GM21367 (cell line): ENCODE data around the gene STK39.

Experiments used
- ATAC-seq: cut with Tn5 transposase; IDR thresholded peaks from one replicate; pipeline ENCODE4 v1.9.1; 2021; ENCODE audit not compliant: unreplicated experiment

STK39 gene

DNA sequence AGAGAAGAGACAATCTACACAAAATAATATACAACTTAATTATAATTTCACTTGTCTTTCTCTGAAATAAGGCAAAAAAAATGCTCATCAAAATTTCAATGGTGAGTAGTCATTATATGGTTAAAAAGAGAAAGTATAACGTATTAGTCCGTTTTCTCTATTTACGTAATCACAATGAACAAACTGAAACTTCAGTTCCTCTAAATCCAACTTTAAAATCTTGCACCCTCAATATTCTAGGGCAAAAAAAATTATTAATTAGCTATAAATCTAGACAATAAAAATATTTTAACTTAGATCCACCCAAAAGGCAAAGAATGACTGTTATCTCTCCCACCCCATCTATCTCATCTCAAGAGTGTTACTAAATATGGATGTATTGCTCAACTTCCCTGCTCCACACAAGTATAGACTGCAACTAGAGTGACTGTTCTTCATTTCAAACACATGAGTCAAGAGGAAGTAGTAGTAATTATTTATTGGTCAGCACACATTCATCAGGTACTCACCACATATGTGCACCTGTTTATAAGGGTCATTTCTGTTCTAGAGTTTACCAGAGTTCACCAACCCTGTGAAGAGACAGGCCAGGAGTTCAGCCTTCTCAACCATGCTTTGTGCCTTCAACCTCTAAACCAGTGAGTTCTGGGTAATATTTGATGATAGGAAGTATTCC, 36.4 kb downstream of the STK39 start:
- no peak for ATAC-seq

DNA sequence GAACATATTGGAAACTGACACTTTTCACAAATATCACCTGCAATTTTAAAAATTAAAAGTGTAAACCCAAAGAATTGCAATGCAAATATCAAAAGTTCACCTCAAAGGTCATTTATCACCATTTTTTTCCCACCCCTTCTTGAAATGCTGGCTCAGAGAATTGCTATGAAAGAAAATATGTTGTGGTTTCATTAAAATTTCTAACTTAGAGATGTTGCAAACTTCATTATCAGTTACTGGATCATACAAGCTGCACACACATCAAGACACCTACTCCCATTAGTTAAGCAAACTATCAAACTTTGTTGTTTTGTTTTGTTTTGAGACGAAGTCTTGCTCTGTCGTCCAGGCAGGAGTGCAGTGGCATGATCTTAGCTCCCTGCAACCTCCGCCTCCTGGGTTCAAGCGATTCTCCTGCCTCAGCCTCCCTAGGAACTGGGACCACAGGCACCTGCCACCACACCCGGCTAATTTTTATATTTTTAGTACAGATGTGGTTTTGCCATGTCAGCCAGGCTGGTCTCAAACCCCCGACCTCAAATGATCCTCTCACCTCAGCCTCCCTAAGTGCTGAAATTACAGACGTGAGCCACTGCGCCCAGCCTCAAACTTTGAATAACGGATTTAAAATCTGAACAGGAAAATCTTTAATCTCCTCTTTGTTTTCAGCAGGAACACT, 37.0 kb downstream of the STK39 start:
- no peak for ATAC-seq

DNA sequence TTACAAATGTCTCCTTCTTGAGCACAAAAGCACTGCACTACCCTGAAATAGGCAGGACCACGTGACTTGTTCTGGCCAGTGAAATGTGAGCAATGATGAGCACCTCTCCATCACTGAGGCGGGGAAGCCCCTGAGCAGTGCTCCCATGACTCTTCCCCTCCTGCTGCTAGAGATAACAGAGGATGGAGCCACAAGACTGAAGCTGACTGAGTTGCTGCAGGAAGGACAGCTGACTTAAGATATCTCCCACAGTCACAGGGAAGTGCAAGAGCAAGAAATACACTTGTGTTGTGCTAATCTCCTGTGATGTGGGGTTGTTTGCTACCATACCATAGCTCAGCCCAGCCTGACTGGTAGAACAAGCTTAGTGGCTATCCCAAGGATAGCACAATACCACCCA, 38.7 kb downstream of the STK39 start:
- ATAC-seq = no peak

GRCh38 chr2:168207851-168208250, 39.5 kb downstream of the STK39 start:
- ATAC-seq = no peak

GRCh38 chr2:168203762-168204693, 43.4 kb downstream of the STK39 start:
- ATAC-seq = no peak

DNA sequence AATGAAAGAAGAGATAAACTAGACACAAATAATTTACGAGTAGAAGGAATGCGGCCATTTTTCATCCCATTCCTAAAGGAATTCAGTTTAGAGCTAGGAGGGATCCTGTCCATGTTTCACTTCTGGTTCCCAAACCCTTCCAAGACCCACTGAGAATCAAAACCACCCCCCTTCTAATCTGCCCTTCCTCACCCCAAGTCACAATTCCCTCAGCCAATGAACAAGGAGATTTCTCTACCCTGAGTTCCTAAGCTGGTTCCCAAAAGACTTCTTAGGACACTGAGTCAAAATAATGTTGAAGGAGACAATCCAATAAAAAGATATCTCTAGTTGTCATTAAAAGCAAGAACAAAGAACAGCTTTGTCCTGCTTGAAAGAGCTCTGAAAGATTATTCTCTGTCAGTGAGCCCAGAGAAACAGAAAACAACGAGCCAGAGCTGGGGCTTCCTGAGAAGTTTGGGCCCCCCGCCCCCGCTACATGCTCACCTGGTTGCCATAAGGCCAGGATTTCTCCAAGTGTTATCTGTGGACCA, 45.7 kb downstream of the STK39 start:
- no peak for ATAC-seq

GRCh38 chr2:168200930-168201583, 46.3 kb downstream of the STK39 start:
- ATAC-seq = no peak

DNA sequence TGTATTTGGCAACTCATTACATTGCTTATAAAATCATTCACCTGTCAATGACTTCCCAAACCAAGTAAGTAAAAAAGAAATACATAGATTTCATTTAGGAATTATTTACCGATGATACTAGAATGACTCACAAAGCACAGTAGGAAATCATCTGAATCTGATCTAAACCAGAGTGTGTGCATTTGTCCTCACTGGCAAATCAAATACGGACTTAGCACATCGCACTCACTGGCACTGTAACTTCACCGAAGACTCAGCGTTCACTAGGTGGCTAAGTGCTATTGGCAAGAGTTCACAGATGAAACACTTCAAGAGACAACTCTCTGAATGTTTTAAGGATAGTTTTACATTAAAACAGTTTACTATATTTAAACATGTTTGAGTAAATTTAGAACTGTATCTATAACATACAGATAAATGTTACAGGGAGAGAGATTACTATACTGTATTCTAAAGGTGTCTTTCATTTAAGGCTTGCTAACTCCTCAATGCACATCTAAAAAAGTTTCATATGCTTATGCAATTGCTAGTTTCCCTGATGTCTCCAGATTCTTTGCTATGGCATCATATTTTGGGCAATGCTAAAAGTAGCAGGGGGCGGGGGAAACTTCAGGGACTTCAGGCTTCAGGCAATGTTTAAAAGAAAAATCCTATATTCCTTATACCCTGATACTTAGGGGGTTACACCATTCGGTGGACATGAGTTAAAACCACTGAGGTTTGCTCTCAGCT, 48.8 kb downstream of the STK39 start:
- ATAC-seq = no peak

GRCh38 chr2:168196764-168197180, 50.6 kb downstream of the STK39 start:
- no peak for ATAC-seq

GRCh38 chr2:168194784-168195522, 52.4 kb downstream of the STK39 start:
- ATAC-seq = peak; percentile 90

DNA sequence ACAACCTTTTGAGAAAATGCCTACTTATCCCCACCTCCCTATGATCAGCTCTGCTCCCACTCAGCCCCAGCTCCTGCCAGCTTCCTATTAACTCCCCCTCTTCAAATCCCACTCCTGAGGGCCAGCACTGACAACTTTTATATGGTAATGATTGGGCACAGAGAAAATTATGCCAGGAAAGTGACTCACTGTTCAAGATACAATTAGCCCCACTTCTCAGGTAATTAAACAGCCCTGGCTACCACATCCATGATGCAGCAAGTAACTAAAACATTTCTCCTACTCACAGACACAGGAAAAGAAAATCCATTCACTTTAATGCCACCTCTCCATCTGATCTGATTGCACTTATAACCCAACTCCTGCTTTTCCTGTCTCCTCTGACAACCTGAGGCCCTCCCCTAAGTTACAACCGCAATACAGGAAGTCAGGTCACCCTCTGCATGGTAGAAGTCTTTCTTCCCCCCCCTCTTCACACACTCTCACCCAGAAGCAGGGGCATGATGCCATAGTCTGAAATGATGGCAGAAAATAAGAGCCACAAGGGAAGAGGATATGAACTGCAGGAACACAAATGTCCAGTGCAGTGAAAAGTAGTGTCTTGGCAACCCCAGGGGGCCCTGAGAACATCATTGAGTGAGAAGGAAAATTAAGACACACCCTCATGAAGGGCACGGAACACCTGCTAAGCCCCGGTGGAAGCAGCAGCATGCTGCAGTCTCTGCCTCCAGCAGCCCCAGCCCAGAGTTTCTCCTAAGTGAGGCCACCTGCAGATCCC, 54.4 kb downstream of the STK39 start:
- ATAC-seq = no peak

DNA sequence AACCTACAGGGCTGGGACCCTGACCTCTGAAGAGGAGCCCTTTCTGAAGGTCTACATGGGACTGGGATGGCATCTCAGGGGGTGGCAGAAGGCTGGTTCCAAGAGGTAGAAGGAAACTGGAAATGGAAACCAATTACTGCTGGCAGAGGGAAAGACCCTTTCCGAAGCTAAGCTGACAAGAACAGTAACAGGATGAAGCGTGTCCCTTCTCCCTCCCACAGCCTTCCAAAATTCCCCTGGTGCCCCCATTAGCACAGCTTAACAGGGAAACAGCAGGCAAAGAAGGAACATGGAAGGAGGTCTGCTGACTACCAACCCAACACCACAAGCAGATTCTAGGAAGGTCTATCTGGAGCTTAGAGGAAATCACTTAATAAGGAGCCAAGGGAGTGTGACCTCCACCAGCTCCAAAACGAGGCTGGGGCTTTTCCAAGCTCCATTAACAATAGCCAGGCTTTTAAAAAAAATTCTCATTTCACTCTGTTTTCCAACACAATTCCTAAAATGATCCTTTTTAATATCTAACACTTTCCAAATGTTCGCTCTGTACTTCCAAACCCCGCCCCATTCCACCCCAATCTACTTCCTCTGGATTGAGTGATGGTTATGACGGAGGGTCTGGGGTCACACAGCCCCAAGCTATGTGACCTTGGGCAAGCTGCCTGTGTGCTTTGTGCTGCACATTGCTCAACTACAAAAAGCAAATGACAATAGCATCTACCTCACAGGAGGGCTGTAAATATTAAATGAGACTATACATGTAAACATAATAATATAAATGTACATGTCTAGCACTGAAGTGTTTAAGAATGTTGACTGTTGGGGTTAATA, 55.2 kb downstream of the STK39 start:
- no peak for ATAC-seq

- ATAC-seq = no peak
These were observed 56.6 kb downstream of the STK39 start for GRCh38 chr2:168190590-168191336.

- ATAC-seq = no peak
These were observed 57.4 kb downstream of the STK39 start for GRCh38 chr2:168189835-168190569.

GRCh38 chr2:168188002-168188401, 59.4 kb downstream of the STK39 start:
- ATAC-seq = no peak

DNA sequence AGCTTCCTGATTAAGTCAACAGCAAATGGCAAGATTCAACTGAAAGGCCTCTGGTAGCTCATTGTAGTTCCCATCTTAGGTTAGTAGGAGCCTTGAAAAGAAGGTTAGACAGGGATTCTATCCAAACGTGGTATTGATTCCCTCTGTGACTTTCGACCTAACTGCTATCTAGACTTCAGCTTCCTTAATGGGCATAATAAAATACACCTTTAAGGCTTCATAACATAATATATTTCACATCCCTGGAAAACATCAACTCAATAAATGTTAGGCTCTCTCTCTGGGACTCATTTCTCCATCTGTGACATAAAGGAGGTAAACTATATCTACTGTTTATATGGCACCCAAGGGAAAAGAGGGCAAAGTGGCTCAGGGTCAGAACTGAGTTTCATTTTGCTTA, 60.9 kb downstream of the STK39 start:
- no peak for ATAC-seq
